Measurements from ENCODE around the gene PLEKHA8.

PLEKHA8 gene

GRCh38 chr7:30135301-30136116 is 107.3 kb downstream of the PLEKHA8 start:
- TF ChIP-seq, protein P1, sequence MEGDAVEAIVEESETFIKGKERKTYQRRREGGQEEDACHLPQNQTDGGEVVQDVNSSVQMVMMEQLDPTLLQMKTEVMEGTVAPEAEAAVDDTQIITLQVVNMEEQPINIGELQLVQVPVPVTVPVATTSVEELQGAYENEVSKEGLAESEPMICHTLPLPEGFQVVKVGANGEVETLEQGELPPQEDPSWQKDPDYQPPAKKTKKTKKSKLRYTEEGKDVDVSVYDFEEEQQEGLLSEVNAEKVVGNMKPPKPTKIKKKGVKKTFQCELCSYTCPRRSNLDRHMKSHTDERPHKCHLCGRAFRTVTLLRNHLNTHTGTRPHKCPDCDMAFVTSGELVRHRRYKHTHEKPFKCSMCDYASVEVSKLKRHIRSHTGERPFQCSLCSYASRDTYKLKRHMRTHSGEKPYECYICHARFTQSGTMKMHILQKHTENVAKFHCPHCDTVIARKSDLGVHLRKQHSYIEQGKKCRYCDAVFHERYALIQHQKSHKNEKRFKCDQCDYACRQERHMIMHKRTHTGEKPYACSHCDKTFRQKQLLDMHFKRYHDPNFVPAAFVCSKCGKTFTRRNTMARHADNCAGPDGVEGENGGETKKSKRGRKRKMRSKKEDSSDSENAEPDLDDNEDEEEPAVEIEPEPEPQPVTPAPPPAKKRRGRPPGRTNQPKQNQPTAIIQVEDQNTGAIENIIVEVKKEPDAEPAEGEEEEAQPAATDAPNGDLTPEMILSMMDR (IDR thresholded peaks at IDR 0.05; ENCODE audit: low read depth, low read length, poor library complexity, severe bottlenecking), result no peak
- TF ChIP-seq EZH2phosphoT487 (IDR thresholded peaks at IDR 0.05; ENCODE audit: borderline replicate concordance, low read length), result 0 out of 2 replicates have a peak, but pooled peaks have one; percentile 48
- Histone ChIP-seq H4K20me1 (ENCODE audit: control insufficient read depth, insufficient read depth, low read depth, low read length) (no peaks in the 10 kb centered on the region), H3K4me1 (ENCODE audit: control insufficient read depth, low read length) (peaks cover 21% of the 10 kb centered on the region), H3K36me3 (ENCODE audit: control insufficient read depth, low read length) (no peaks in the 10 kb centered on the region), H3K27me3 (ENCODE audit: control insufficient read depth, low read length) (peaks cover 11% of the 10 kb centered on the region), H3F3A (ENCODE audit: control insufficient read depth, insufficient read depth) (peaks cover 13% of the 10 kb centered on the region), H3K4me3 (ENCODE audit: low read length) (peak overlapping the region; percentile 82), H3K4me2 (ENCODE audit: low read length) (peak overlapping the region; percentile 82), H3K9me2 (replicated peaks; ENCODE audit: control insufficient read depth, low read length) (no peaks in the 10 kb centered on the region), H3K27ac (ENCODE audit: low read depth, low read length) (no peak overlapping the region), H3K9me3 (ENCODE audit: control insufficient read depth, insufficient read depth, low read length) (no peaks in the 10 kb centered on the region), H3K79me2 (ENCODE audit: control insufficient read depth, low read length) (no peaks in the 10 kb centered on the region)

- no peak overlapping the region for H3K27ac ChIP-seq (ENCODE audit: low read depth, low read length)
- no peaks in the 10 kb centered on the region for H3K9me3 ChIP-seq (ENCODE audit: control insufficient read depth, insufficient read depth, low read length)
- TF ChIP-seq, protein P1 (IDR thresholded peaks at IDR 0.05; ENCODE audit: low read depth, low read length, poor library complexity, severe bottlenecking), result no peak
- TF ChIP-seq EZH2phosphoT487 (IDR thresholded peaks at IDR 0.05; ENCODE audit: borderline replicate concordance, low read length), result no peak
- H4K20me1 ChIP-seq (ENCODE audit: control insufficient read depth, insufficient read depth, low read depth, low read length), result no peaks in the 10 kb centered on the region
- H3K36me3 ChIP-seq (ENCODE audit: control insufficient read depth, low read length), result no peaks in the 10 kb centered on the region
- H3F3A ChIP-seq (ENCODE audit: control insufficient read depth, insufficient read depth), result peaks cover 13% of the 10 kb centered on the region
- H3K79me2 ChIP-seq (ENCODE audit: control insufficient read depth, low read length), result no peaks in the 10 kb centered on the region
- no peaks in the 10 kb centered on the region for H3K9me2 ChIP-seq (replicated peaks; ENCODE audit: control insufficient read depth, low read length)
- peaks cover 21% of the 10 kb centered on the region for H3K4me1 ChIP-seq (ENCODE audit: control insufficient read depth, low read length)
- H3K4me3 ChIP-seq (ENCODE audit: low read length), result peak overlapping the region; percentile 82
- peak overlapping the region; percentile 82 for H3K4me2 ChIP-seq (ENCODE audit: low read length)
- peaks cover 11% of the 10 kb centered on the region for H3K27me3 ChIP-seq (ENCODE audit: control insufficient read depth, low read length)
Measured at GRCh38 chr7:30136117-30136731, 108.0 kb downstream of the PLEKHA8 start.

- no peak overlapping the region; the same call in 1 of the 2 replicates for H3K4me3 ChIP-seq (ENCODE audit: low read length)
- no peak overlapping the region for H3K27ac ChIP-seq (ENCODE audit: low read depth, low read length)
- peaks cover 21% of the 10 kb centered on the region for H3K4me1 ChIP-seq (ENCODE audit: control insufficient read depth, low read length)
- H3K79me2 ChIP-seq (ENCODE audit: control insufficient read depth, low read length), result no peaks in the 10 kb centered on the region
- H4K20me1 ChIP-seq (ENCODE audit: control insufficient read depth, insufficient read depth, low read depth, low read length), result no peaks in the 10 kb centered on the region
- peaks cover 11% of the 10 kb centered on the region for H3K27me3 ChIP-seq (ENCODE audit: control insufficient read depth, low read length)
- H3F3A ChIP-seq (ENCODE audit: control insufficient read depth, insufficient read depth), result peaks cover 13% of the 10 kb centered on the region
- no peaks in the 10 kb centered on the region for H3K9me2 ChIP-seq (replicated peaks; ENCODE audit: control insufficient read depth, low read length)
- H3K4me2 ChIP-seq (ENCODE audit: low read length), result peak overlapping the region; percentile 82; the same call in 1 of the 2 replicates
- H3K36me3 ChIP-seq (ENCODE audit: control insufficient read depth, low read length), result no peaks in the 10 kb centered on the region
- H3K9me3 ChIP-seq (ENCODE audit: control insufficient read depth, insufficient read depth, low read length), result no peaks in the 10 kb centered on the region
- TF ChIP-seq, protein P1 (IDR thresholded peaks at IDR 0.05; ENCODE audit: low read depth, low read length, poor library complexity, severe bottlenecking), result no peak
- TF ChIP-seq EZH2phosphoT487 (IDR thresholded peaks at IDR 0.05; ENCODE audit: borderline replicate concordance, low read length), result no peak
Measured at GRCh38 chr7:30136743-30137485, 108.7 kb downstream of the PLEKHA8 start.

All from DOHH2 (cell line).